Mucosa of gallbladder (tissue), 1 donor: ENCODE data around the gene ACER3. TPM values are rescaled to one million over a fixed set of nuclear protein-coding genes. Genes with fewer than 3 reads are reported as not detected.
"Not testable (repeated sequence)": the region's sequence is repeated elsewhere in the genome, so short reads cannot be mapped to it uniquely, and the experiment has no call there.

ENCODE experiments used
- DNase-seq: peaks from one replicate; pipeline ENCODE4 v3.0.0-alpha.2; 2020; ENCODE audit warnings: low spot score
- total RNA-seq: library from RNA; stranded (reverse); gene quantifications from one replicate; pipeline ENCODE4 v1.2.1, GENCODE V29; 2021
- donor health status: DM: no; HTN: no; CAD: no.

ACER3 gene
- total RNA-seq, 1 donor from 2014 or later: 23.5 TPM

DNA sequence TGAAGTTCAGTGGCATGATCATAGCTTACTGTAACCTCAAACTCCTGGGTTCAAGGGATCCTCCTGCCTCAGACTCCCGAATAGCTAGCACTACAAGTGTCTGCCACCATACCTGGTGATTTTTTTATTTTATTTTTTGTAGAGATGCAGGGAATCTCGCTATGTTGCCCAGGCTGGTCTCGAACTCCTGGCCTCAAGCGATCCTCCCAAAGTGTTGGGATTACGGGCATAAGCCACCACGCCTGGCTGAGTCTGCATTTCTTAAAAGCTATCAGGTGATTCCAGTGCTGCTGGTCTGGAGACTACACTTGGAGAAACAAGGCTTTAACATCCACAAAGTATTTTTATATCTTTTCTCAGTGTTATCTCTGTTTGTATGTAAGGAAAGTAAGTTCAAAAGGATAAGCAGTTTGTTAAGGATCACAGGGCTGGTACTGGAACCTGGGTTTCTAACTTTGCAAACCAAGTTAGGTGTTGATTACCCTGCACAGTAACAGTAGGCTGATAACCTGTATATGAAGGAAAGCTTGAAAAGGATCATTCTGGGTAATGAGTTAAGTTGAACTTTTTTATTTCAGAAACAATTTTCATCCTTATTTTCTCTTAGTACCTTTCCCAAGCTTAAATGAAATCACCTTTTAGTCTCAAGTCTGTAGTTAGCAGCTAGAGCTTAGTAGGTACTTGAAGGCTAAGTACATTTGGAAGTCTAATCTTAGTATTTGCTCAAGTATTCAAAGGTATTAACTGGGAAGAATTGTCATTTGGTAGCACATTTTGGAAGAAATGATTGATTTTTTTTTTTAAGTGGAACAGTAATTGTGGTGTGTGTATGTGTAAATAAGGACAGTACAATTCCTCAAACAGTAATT is 12.5 kb downstream of the ACER3 start:
- no peak for DNase-seq

DNA sequence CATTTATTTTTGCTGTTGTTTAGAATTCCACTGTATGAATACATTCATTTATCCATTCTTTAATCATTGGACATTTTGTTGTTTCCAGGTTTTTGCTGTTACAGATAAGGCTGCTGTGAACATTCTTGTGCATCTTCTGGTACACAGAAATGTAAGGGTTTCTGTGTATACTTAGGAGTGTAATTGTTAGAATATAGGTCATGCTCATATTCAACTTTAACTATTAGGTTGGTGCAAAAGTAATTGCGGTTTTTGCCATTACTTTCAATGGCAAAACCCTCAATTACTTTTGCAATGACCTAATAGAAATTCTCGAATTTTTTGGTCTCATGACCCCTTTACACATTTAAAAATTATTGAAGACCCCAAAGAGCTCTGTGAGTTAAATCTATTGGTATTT is 17.3 kb downstream of the ACER3 start:
- DNase-seq: no peak

DNA sequence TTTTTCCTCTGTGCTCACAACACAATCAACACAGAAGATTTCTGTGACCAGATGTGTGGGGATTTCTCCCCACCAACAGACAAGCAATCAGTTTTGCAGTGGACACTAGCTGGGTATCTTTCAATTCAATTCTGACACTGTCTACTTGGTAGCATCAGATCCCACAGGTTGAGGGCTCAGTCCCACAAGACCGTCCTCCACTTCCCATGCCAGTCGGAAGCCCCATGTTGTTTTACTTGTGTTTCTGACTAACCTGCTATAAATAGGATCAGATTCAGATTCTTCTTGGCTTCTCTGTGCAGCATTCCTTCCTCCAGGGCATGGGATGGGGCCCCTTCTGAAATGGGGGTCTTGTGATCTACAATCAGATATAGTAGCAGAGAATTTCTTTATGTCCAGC is 19.6 kb downstream of the ACER3 start:
- no peak for DNase-seq

DNA sequence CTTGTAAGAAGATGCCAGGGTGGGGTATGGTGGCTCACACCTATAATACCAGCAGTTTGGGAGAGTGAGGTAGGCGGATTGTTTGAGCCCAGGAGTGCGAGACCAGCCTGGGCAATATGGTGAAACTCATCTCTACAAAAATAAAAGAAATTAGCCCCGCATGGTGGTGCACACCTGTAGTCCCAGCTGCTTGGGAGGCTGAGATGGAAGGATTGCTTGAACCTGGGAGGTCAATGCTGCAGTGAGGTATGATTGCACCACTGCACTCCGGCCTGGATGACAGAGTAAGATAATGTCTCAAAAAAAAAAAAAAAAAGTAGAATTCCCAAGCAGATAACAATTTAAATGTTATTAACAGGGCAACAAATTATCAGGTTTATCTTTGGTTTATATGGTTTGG is 20.2 kb downstream of the ACER3 start:
- DNase-seq: no peak

DNA sequence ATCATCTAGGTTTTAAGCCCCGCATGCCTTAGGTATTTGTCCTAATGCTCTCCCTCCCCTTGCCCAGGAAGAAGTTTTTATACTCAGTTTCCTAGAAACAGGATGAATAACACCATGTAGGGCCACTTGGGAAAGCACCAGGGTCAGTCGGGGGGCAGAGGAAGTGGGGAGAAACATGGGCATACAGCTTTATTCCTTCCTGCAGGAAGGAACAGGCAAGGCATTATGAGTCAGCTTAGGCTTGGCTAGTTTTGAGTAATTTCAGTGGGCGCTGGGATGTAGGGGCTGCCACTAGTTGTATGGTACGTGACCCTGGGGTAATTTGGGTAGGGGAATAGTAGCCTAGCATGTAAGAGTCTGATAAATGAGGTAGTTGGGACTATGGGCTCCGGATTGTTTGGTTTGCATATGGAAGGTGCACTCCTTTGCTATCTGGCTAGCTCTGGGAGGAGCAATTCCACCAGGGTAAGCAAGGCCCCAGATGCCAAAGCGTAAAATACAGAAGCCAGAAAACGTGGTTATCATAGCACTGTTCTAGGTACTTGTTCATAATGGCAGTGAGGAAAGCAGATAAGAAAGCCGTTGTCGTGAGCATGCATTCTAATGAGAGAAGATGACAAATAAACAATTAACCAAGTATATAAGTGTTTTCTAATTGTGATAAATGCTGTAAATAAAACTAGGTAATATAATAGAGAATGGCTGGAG is 24.8 kb downstream of the ACER3 start:
- no peak for DNase-seq

DNA sequence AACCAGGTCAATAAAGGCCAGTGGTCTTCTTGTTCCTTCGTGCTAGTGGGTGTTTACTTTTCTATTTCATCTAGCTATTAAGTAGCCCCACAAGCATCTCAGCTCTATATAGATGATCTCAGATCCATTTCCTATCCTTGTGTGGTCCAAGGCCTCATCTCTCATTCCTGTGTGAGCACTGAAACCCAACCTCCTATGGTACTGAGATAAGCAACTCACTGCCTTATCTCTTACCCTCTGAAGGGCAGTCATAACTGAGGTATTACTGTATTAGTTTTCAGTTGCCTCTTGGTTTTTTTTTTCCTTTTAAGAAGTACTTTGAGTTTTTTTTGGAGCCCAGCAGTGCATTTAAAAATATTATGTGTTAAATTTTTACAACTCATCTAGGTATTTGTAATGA is 28.3 kb downstream of the ACER3 start:
- no peak for DNase-seq

DNA sequence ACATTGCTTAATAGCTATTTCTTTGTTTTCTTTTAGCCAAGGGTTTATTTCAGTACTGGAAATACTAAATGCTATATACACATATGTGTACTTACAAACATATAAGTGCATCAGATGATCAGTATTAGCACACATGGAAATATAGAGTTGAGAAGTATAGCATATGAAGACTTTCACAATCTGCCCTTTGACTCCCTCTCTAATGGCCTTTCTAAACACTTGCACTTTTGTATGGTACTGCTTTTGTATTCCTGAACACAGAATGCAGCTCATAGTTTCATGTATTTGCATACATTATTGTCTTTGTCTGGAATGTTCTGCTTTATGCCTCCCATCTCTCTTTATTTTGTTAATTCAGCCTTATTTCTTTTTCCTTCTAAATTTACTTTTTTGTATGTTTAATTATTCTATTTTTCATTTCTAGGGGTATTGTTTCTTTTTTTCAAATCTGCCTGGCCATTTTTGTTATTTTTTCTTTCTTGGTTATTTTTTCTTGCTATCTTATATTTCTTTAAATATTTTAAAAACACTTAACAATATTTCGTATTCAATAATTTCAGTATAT is 28.8 kb downstream of the ACER3 start:
- DNase-seq: no peak

DNA sequence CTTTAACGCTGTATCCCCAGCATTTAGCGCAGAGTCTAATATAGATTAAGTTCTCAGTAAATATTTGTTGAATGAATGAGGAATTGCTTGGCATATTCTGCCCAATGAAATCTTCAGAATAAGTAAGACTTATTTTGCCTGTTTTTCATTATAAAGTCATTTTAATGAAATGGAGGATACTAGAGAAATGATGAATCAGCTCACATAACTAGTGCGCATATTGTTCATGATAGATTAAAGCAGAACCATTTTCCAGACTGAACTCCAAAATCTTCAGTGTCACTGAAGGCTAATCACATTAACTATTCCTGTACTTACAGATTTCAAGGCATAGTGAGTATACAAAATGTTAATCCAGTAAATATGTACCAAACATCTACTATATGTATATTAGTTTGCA is 29.6 kb downstream of the ACER3 start:
- DNase-seq: no peak

DNA sequence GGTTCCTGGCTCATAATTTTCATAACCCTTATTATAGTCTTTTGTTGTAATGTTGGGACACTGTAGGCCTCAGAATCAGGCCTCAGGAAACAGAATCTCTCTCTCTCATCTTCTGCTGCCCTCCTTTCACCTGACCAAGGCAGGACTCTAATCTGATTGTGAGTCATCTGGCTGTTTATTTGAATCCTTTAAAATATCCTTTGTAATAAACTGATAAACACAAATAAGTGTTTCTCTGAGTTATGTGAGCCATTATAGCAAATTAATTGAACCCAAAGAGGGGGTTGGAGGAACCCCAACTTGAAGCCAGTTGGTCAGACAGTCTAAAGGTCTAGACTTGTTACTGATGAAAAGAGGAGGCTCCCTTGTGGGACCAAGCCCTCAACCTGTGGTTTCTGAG is 30.6 kb downstream of the ACER3 start:
- DNase-seq: no peak

DNA sequence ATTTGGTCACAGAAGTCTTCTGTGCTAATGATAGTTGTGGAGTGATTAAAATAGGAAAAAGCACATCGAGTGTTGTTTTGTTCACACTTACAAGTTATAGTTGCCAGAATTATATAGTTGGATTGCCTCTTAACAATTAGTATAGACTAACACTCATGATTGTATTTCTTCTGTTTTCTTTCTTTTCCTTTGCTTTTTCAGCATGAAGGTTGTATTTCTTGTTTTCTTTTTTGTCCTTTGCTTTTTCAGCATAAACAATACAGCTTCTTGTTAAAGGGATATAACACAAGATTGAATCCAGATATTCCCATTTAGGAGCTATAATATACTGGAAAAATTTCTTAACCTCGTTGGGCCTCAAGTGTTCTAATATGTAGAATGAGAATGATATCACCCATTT is 31.1 kb downstream of the ACER3 start:
- DNase-seq: no peak

DNA sequence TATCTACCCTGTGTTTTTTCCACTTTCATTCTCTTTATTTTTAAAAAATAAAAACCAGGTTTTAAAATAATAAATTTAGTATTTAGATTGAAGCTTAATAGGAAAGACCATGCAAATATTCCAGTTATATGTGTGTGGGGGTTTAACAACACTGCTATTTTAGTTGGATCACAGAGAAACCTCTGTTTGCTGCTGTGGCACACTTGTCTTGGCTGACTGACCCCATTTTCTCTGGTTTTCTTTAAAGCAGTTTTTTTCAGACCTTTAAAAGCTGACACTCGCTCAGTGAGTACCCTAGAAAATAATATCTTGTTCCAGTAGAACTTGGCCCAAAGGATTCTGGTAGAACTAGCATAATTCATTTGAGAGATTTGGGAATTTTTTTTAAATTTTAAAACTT is 31.6 kb downstream of the ACER3 start:
- no peak for DNase-seq

DNA sequence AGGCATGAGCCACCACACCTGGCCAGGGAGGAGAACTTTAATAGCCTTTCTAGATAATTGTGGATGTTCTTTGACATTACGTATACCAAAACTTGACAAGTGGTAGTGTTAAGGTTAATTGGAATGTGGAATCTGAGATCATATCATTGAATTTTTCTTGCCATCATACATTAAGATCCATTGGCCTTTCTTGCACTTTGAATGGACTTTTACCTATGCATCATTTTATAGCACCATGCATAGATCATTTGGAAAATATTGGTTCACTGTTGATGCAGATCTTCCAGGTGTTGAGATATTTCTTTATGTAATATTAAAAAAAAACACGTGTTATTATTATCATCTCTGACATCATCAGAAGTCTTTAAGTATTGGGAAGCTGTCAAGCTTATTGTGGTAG is 36.5 kb downstream of the ACER3 start:
- no peak for DNase-seq

DNA sequence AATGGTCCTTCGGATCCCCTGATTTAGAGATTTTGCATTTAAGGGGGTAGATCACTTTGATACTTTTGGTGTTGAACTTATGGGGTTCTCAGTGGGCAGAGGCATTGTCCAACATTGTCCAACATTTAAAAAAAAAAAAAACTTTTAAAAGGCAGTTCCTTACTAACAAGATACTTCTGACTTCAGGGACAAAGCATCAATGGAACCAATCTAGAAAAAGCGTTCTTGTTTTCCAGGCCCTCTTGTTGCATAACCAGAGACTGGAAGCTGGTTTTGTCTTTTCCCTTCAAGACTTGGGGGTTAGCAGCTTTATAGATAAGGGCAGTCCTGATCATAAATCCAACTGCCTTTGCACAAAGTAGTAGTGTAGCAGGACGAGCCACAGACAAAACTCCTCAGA is 40.4 kb downstream of the ACER3 start:
- DNase-seq: no peak

DNA sequence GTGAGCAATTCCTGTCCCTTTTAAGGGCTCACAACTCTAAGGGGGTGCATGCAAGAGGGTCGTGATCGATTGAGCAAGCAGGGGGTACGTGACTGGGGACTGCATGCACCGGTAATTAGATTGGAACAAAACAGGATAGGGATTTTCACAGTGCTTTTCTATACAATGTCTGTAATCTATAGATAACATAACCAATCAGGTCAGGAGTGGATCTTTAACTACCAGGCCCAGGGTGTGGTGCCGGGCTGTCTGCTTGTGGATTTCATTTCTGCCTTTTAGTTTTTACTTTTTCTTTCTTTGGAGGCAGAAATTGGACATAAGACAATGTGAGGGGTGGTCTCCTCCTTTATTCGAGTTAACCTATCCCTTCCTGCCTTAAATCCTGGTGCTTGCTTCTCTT is 40.9 kb downstream of the ACER3 start:
- DNase-seq: not testable (repeated sequence)

DNA sequence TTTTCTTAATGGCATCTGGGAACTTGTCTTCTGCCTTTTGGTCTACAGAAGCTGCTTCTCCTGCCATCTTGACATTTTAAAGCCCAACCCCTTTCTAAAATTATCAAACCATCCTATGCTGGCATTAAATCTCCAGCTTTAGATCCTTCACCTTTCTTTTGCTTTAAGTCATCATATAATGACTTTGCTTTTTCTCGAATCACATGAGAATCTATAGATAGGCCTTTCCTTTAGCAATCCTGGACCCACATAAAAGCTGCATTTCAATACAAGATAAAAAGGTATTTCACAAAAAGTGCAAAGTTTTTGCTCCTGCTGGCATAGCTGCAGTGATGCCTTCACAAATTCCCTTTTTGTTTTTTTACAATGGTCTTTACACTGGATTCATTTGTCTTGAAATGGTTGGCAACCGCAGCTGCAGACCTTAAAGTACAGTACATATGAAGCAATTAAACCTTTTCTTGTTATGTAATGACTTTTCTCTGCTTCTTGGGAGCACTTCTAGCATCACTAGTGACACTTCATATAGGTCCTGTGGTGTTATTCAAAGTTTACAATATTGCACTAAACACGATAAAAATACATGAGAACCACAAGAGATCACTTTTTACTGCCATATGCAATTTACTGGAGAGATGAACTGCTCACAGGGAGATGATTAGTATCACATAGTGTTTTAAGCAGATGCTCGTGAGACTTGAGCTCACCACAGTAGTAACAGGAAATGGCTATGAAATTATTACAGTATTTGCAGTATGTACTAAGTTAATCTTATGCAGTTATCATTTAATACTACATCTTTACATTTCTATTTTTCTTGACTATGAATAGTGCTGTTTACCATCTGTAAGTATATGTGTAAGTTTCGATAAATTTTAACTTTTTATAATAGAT is 41.6 kb downstream of the ACER3 start:
- DNase-seq: no peak

DNA sequence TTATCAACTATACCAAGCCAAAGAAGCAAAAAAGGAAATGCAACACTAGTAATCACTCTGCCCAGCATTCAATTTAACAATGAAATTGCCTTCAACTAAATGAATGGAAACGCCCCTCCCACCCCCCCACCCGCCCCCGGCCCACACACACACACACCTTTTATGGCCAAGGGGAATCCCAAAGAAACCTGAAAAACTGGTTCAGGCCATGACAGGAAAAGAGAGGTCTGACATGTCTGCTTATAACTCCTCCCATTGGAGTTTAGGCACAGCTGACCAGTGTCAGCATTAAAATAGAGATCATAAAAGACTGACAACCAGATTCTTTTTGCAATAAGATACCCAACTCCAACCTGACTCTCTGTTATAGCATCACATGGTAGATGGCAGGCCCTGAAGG is 42.6 kb downstream of the ACER3 start:
- no peak for DNase-seq

DNA sequence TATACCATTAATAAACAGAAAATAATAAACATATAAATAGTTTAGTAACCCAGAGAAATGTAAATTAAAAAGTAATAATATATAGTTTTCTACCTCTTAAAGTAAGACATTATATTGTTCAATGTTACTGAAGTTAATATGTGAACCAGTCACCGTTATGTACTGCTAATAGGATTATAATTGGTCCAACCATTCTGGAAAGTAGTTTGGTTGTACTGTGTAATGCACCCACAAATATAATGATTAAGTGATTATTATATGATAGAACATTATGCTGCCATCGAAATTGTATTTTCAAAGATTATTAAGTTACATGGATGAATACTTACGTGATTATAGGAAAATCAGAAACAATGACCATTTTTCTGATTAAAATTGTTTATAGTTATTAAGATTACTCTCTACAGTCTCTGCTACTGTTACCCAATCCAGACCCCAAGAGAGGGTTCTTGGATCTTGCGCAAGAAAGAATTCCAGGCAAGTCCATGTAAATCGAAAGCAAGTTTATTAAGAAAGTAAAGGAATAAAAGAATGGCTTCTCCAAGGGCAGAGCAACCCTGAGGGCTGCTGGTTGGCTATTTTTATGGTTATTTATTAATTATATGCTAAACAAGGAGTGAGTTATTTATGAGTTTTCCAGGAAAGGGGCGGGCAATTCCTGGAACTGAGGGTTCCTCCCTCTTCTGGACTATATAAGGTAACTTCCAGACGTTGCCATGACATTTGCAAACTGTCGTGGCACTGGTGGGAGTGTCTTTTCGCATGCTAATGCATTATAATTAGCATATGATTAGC is 50.1 kb downstream of the ACER3 start:
- DNase-seq: peak; percentile 17

DNA sequence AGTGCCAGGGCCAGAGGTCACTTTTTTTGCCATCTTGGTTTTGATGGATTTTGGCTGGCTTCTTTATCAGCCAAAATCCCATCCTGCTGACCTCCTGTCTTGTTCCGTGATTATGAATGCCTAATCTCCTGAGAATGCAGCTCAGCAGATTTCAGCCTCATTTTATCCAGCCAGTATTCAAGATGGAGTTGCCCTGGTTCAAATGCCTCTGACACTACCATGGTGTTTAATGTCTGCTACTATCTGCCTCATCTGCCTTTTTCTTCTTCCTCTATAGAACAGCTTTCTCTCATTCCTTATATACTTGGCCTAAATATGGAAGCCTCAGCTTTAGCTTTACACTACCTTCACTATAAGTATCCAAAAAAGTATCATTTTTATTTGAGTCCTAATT is 50.7 kb downstream of the ACER3 start:
- DNase-seq: no peak

DNA sequence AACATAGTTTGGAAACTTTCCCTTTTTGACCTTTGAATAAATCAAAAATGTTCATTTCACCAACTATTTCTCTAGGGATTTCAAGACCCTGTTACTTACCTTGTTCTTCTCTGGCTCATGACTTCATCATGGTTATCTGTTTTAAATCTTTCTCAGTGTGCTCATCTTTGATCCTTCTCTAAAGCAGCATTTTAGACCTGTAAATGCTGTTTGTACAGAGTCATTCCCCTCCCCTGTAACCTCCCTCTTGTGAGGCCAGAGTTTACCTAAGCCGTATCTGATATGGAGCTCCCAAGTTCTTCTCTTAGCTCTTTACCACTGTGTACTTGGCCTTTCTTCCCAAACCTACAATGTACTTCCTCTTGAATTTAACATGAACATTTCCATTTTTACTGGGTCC is 56.0 kb downstream of the ACER3 start:
- no peak for DNase-seq

DNA sequence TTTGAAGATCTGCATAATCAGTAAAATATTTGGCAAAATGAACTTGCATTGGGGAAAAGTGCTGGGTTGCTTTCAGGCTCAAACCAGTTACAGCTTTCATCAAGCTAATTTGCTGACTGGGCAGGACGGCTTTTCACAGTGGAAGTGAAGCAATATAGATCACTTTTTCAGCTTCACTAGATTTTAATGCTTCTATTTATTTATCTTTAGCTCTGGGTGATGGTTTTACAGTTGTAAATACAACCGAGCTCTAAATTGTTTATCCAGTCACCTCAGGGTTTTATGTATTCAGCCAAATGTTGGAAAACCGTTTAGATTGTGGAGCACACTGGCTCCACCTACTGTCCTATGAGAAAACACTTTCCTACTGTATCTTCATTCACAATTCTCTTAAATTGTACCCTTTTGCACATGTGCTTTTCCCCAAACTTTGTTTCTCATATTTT is 58.2 kb downstream of the ACER3 start:
- no peak for DNase-seq

DNA sequence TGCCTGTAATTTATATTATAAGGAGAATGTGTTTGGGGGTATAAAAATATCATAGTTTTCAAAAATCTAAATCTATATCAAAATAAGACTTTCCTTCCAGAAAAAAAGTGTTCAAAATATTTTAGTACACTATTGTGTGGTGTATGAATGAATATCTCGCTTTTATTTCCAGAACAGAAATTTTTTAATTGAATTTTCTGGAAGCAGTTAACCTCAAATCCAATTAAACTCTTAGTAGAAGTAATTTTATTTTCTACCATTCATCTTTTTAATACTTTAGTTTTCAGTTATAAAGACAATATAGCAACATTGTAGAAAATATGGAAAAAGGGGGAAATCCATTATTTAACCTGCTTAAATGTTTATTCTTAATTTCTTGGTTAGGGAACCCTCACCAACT is 58.7 kb downstream of the ACER3 start:
- DNase-seq: no peak
